ENCODE results near the gene CDCP1. TPM values are rescaled to one million over a fixed set of nuclear protein-coding genes. Genes with fewer than 3 reads are reported as not detected.

CDCP1 gene
- total RNA-seq, 2 donors from 2014 or later = 8.9 to 13.1 TPM

DNA sequence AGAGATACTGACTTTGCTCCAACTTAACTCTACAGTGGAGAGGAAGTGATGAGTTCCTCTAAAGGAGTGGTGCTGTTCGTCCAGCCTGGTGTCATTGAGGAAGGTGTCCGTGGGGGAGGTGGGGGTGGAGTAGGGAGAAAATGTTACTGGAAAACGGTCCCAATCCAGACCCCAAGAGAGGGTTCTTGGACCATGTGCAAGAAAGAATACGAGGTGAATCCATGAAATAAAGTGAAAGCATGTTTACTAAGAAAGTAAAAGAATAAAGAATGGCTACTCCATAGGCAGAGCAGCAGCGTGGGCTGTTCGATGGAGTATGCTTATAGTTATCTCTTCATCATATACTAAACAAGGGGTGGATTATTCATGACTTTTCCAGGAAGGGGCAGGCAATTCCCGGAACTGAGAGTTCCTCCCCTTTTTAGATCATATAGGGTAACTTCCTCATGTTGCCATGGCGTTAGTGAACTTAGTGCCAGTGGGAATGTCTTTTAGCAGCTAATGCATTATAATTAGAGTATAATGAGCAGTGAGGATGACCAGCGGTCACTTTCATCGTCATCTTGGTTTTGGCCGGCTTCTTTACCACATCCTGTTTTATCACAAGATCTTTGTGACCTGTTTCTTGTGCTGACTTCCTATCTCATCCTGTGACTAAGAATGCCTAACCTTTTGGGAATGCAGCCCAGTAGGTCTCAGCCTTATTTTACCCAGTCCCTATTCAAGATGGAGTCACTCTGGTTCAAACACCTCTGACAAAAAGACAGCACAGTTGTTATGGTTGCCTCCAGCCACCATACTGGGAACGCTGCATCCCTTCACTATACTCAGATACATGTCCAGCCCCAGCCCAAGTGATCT lies 81.4 kb downstream of the CDCP1 start:
- no peak for DNase-seq
- Mint-ChIP-seq H3K27ac (no peak overlapping the region), H3K4me1 (peaks cover 13% of the 10 kb centered on the region), H3K9me3 (no peaks in the 10 kb centered on the region), H3K27me3 (ENCODE audit: insufficient read depth) (peaks cover 20% of the 10 kb centered on the region), H3K36me3 (ENCODE audit: low read depth) (no peaks in the 10 kb centered on the region), H3K4me3 (no peak overlapping the region)
- H3K4me1 ChIP-seq (ENCODE audit: control insufficient read depth, insufficient read depth, low read length) = peaks cover 7% of the 10 kb centered on the region
- no peaks in the 10 kb centered on the region for H3K36me3 ChIP-seq (ENCODE audit: control insufficient read depth, insufficient read depth, low read length)
- no peak overlapping the region for H3K27ac ChIP-seq (ENCODE audit: low read depth, low read length)
- TF ChIP-seq, protein P1, sequence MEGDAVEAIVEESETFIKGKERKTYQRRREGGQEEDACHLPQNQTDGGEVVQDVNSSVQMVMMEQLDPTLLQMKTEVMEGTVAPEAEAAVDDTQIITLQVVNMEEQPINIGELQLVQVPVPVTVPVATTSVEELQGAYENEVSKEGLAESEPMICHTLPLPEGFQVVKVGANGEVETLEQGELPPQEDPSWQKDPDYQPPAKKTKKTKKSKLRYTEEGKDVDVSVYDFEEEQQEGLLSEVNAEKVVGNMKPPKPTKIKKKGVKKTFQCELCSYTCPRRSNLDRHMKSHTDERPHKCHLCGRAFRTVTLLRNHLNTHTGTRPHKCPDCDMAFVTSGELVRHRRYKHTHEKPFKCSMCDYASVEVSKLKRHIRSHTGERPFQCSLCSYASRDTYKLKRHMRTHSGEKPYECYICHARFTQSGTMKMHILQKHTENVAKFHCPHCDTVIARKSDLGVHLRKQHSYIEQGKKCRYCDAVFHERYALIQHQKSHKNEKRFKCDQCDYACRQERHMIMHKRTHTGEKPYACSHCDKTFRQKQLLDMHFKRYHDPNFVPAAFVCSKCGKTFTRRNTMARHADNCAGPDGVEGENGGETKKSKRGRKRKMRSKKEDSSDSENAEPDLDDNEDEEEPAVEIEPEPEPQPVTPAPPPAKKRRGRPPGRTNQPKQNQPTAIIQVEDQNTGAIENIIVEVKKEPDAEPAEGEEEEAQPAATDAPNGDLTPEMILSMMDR (conservative IDR thresholded peaks at IDR 0.05) = no peak
- no peak overlapping the region for H3K9ac ChIP-seq (ENCODE audit: extremely low read depth, low read length, poor library complexity, severe bottlenecking)
- H3K27me3 ChIP-seq (ENCODE audit: control insufficient read depth, insufficient read depth, low read length, poor library complexity, severe bottlenecking) = no peaks in the 10 kb centered on the region
- H3K9me3 ChIP-seq (ENCODE audit: control insufficient read depth, low read length) = no peaks in the 10 kb centered on the region
- 90% methylated on average over 4 to 11 of the region's 12 CpGs for WGBS, 2 experiments (ENCODE audit: insufficient coverage in 1 of 2, insufficient read length in 1 of 2)
- H3K4me3 ChIP-seq (ENCODE audit: low read length) = no peak overlapping the region

GRCh38 chr3:45062697-45063070 lies 83.5 kb downstream of the CDCP1 start:
- no peak overlapping the region for H3K4me3 ChIP-seq (ENCODE audit: low read length)
- no peak overlapping the region for H3K4me3 Mint-ChIP-seq
- WGBS, 2 experiments (ENCODE audit: insufficient coverage in 1 of 2, insufficient read length in 1 of 2) = 80 to 100% methylated on average over 1 of the region's 1 CpG
- no peaks in the 10 kb centered on the region for H3K27me3 ChIP-seq (ENCODE audit: control insufficient read depth, insufficient read depth, low read length, poor library complexity, severe bottlenecking)
- TF ChIP-seq, protein P1 (conservative IDR thresholded peaks at IDR 0.05) = no peak
- peaks cover 7% of the 10 kb centered on the region for H3K4me1 ChIP-seq (ENCODE audit: control insufficient read depth, insufficient read depth, low read length)
- no peak for DNase-seq
- no peaks in the 10 kb centered on the region for H3K36me3 Mint-ChIP-seq (ENCODE audit: low read depth)
- H3K27ac ChIP-seq (ENCODE audit: low read depth, low read length) = no peak overlapping the region
- no peak overlapping the region for H3K27ac Mint-ChIP-seq
- H3K9me3 Mint-ChIP-seq = no peaks in the 10 kb centered on the region
- peaks cover 22% of the 10 kb centered on the region for H3K4me1 Mint-ChIP-seq
- no peaks in the 10 kb centered on the region for H3K9me3 ChIP-seq (ENCODE audit: control insufficient read depth, low read length)
- H3K36me3 ChIP-seq (ENCODE audit: control insufficient read depth, insufficient read depth, low read length) = no peaks in the 10 kb centered on the region
- peaks cover 34% of the 10 kb centered on the region for H3K27me3 Mint-ChIP-seq (ENCODE audit: insufficient read depth)
- no peak overlapping the region for H3K9ac ChIP-seq (ENCODE audit: extremely low read depth, low read length, poor library complexity, severe bottlenecking)

DNA sequence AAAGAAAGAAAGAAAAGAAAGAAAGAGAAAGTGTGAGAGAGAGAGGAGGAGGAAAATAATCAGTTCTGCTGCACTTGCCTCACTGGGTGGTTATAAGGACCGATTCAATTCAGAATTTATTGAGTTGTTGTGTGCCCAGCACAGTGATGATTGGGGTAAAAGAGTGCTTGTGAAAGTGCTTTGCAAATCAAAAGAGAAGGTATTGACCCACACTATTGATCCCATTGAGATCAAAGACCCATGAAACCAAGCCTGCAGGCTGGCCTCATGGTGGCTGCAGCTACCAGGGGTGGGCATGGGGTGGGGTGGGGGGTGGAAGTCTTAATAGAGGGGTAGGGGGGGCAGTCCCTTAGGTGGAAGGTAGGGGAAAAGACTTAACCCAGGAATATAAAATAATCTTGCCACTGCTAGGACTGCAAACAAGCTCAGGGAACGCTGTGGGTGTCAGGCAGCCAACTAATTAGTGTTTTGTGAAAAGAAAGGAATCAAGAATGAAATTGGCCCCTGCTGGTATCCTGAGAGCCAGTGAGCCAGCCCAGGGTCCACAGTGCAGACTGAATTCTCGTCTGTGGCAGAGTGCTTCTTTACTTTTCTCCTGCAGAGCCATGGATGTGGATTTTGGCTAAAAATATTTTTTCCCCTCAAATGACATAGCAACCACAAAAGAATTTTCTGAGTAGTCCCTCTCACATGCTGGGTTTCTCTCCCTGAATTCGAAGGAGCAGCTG lies 85.8 kb downstream of the CDCP1 start:
- WGBS, 2 experiments (ENCODE audit: insufficient coverage in 1 of 2, insufficient read length in 1 of 2) = 27 to 33% methylated on average over 4 of the region's 4 CpGs
- Histone ChIP-seq H3K4me1 (ENCODE audit: control insufficient read depth, insufficient read depth, low read length) (peaks cover 17% of the 10 kb centered on the region), H3K4me3 (ENCODE audit: low read length) (no peak overlapping the region), H3K36me3 (ENCODE audit: control insufficient read depth, insufficient read depth, low read length) (no peaks in the 10 kb centered on the region), H3K27me3 (ENCODE audit: control insufficient read depth, insufficient read depth, low read length, poor library complexity, severe bottlenecking) (no peaks in the 10 kb centered on the region), H3K9me3 (ENCODE audit: control insufficient read depth, low read length) (no peaks in the 10 kb centered on the region), H3K9ac (ENCODE audit: extremely low read depth, low read length, poor library complexity, severe bottlenecking) (no peak overlapping the region), H3K27ac (ENCODE audit: low read depth, low read length) (no peak overlapping the region)
- peak; percentile 64 for DNase-seq
- H3K27me3 Mint-ChIP-seq (ENCODE audit: insufficient read depth) = peaks cover 34% of the 10 kb centered on the region
- no peaks in the 10 kb centered on the region for H3K36me3 Mint-ChIP-seq (ENCODE audit: low read depth)
- H3K4me1 Mint-ChIP-seq = peaks cover 42% of the 10 kb centered on the region
- TF ChIP-seq, protein P1 (conservative IDR thresholded peaks at IDR 0.05) = no peak
- H3K4me3 Mint-ChIP-seq = no peak overlapping the region
- H3K27ac Mint-ChIP-seq = no peak overlapping the region
- no peaks in the 10 kb centered on the region for H3K9me3 Mint-ChIP-seq

Measured in endodermal cell (in vitro differentiated cells).